H1 (cell line): ENCODE results near the gene MIOX. TPM values are rescaled to one million over a fixed set of nuclear protein-coding genes. Genes with fewer than 3 reads are reported as not detected.

Experiments used
- CTCF ChIA-PET: fragments of 300-600 bp; sonication (Branson Sonifier 250); formaldehyde crosslinking; loops from one replicate; lab custom pipeline; 2021; ENCODE audit not compliant: partially characterized antibody; lab: Charles Lee
- POLR2A ChIA-PET: fragments of 300-600 bp; sonication (Branson Sonifier 250); formaldehyde crosslinking; loops from one replicate; lab custom pipeline; 2021; ENCODE audit warnings: inconsistent platforms; ENCODE audit not compliant: partially characterized antibody; lab: Charles Lee
- DNase-seq, 2 experiments: peaks; one replicate each; pipeline versions ENCODE4 v3.0.0 to v3.0.0-alpha.2; 2010 to 2022; ENCODE audit warnings: low spot score in 2 of 2, low read depth in 1 of 2, mixed read lengths in 1 of 2
- FAIRE-seq: peaks from 2 replicates; lab custom pipeline; 2011; peaks lifted over from hg19 to GRCh38; lab: Jason Lieb, UNC
- H2AFZ ChIP-seq: 2 replicates; pipeline ENCODE4 v1.8.1; 2012; ENCODE audit warnings: low read length, inconsistent platforms
- H2AK5ac ChIP-seq: 2 replicates; pipeline ENCODE4 v1.6.1; 2013; ENCODE audit warnings: low read depth, low read length
- H2BK120ac ChIP-seq: replicated peaks from 2 replicates; pipeline ENCODE3; 2013; ENCODE audit warnings: low read depth, low read length, inconsistent platforms
- H2BK12ac ChIP-seq: 2 replicates; pipeline ENCODE4 v1.6.1; 2013; ENCODE audit warnings: low read depth, low read length
- H2BK15ac ChIP-seq: 2 replicates; pipeline ENCODE4 v1.6.1; 2013; ENCODE audit warnings: low read length
- H2BK20ac ChIP-seq: 2 replicates; pipeline ENCODE4 v1.6.1; 2013; ENCODE audit warnings: low read length
- H2BK5ac ChIP-seq: 2 replicates; pipeline ENCODE4 v1.6.1; 2013; ENCODE audit warnings: low read depth, low read length
- H3K14ac ChIP-seq: 2 replicates; pipeline ENCODE4 v1.6.1; 2013; ENCODE audit warnings: inconsistent platforms; ENCODE audit not compliant: insufficient read length
- H3K18ac ChIP-seq: 2 replicates; pipeline ENCODE4 v1.6.1; 2013; ENCODE audit warnings: low read length; ENCODE audit errors: extremely low read depth
- H3K23ac ChIP-seq: 2 replicates; pipeline ENCODE4 v1.6.1; 2013; ENCODE audit warnings: inconsistent platforms; ENCODE audit not compliant: insufficient read length
- H3K23me2 ChIP-seq: 2 replicates; pipeline ENCODE4 v1.6.1; 2013; ENCODE audit warnings: low read depth, low read length
- H3K27ac ChIP-seq: 2 replicates; pipeline ENCODE4 v1.6.1; 2011; ENCODE audit warnings: low read depth, low read length, inconsistent platforms
- H3K27me3 ChIP-seq, 4 experiments: replicated peaks in 1 of 4; 1 replicate in 1 of 4; 2 replicates in 3 of 4; pipeline versions ENCODE4 v1.6.1 to v1.8.1; 2011 to 2013; ENCODE audit warnings: low read length in 3 of 4, mild to moderate bottlenecking in 3 of 4, inconsistent platforms in 2 of 4, mixed read lengths in 2 of 4, moderate library complexity in 1 of 4; ENCODE audit not compliant: control insufficient read depth in 3 of 4, insufficient read depth in 3 of 4; ENCODE audit errors: extremely low read depth in 1 of 4
- H3K36me3 ChIP-seq, 4 experiments: 2 replicates each; pipeline versions ENCODE4 v1.6.1 to v1.8.1; 2011 to 2013; ENCODE audit warnings: mild to moderate bottlenecking in 4 of 4, low read length in 3 of 4, moderate library complexity in 2 of 4, control low read depth in 1 of 4, inconsistent platforms in 1 of 4; ENCODE audit not compliant: insufficient read depth in 4 of 4, control insufficient read depth in 2 of 4
- H3K4ac ChIP-seq: replicated peaks from 2 replicates; pipeline ENCODE3; 2013; ENCODE audit warnings: low read length, low read depth, mixed read lengths, inconsistent platforms; ENCODE audit not compliant: insufficient read length
- H3K4me1 ChIP-seq, 4 experiments: replicated peaks in 1 of 4; 1 replicate in 1 of 4; 2 replicates in 3 of 4; pipeline versions ENCODE4 v1.6.1 to v1.8.1; 2011 to 2013; ENCODE audit warnings: low read length in 3 of 4, inconsistent platforms in 2 of 4, mixed read lengths in 1 of 4; ENCODE audit not compliant: insufficient read depth in 4 of 4, control insufficient read depth in 3 of 4
- H3K4me2 ChIP-seq, 2 experiments: 2 replicates each; pipeline versions ENCODE4 v1.6.1 to v1.8.1; 2011 to 2013; ENCODE audit warnings: low read depth in 2 of 2, low read length in 2 of 2, control low read depth in 1 of 2, inconsistent platforms in 1 of 2, mild to moderate bottlenecking in 1 of 2; ENCODE audit not compliant: insufficient read depth in 1 of 2
- H3K4me3 ChIP-seq, 4 experiments: fragments of 200-600, 300-600 bp in 1 of 4; sonication (generic), shearing (Covaris generic), sonication (Bioruptor Twin) in 1 of 4; 2 replicates each; pipeline versions ENCODE4 v1.5.1 to v1.8.1; 2011 to 2016; ENCODE audit warnings: low read length in 4 of 4, low read depth in 3 of 4, control low read depth in 2 of 4, inconsistent platforms in 2 of 4, mild to moderate bottlenecking in 2 of 4, mixed read lengths in 1 of 4, moderate library complexity in 1 of 4; ENCODE audit not compliant: insufficient read depth in 2 of 4; ENCODE audit errors: extremely low read depth in 1 of 4
- H3K56ac ChIP-seq: replicated peaks from 2 replicates; pipeline ENCODE3; 2013; ENCODE audit warnings: low read depth, mild to moderate bottlenecking, mixed read lengths, low read length, inconsistent platforms; ENCODE audit not compliant: insufficient read length
- H3K79me1 ChIP-seq: 2 replicates; pipeline ENCODE4 v1.6.1; 2013; ENCODE audit warnings: low read depth, low read length, control low read depth
- H3K79me2 ChIP-seq, 2 experiments: 2 replicates each; pipeline versions ENCODE4 v1.6.1 to v1.8.1; 2012 to 2013; ENCODE audit warnings: low read length in 2 of 2, mild to moderate bottlenecking in 2 of 2, inconsistent platforms in 1 of 2; ENCODE audit not compliant: insufficient read depth in 2 of 2, control insufficient read depth in 1 of 2
- H3K9ac ChIP-seq, 4 experiments: replicated peaks in 1 of 4; 1 replicate in 1 of 4; 2 replicates in 3 of 4; pipeline versions ENCODE4 v1.6.1 to v1.8.1; 2011 to 2013; ENCODE audit warnings: low read depth in 3 of 4, low read length in 3 of 4, control low read depth in 2 of 4, mild to moderate bottlenecking in 2 of 4, moderate library complexity in 2 of 4, inconsistent platforms in 1 of 4; ENCODE audit errors: extremely low read depth in 1 of 4
- H3K9me3 ChIP-seq, 2 experiments: 2 replicates each; pipeline versions ENCODE4 v1.6.1 to v1.8.1; 2012 to 2013; ENCODE audit warnings: mild to moderate bottlenecking in 2 of 2, moderate library complexity in 2 of 2, control low read depth in 1 of 2, inconsistent platforms in 1 of 2, low read depth in 1 of 2, low read length in 1 of 2, mixed read lengths in 1 of 2; ENCODE audit not compliant: insufficient read depth in 2 of 2
- H4K20me1 ChIP-seq, 2 experiments: replicated peaks in 1 of 2; 2 replicates each; pipeline versions ENCODE3 to v1.8.1; 2011 to 2013; ENCODE audit warnings: inconsistent platforms in 2 of 2, low read length in 2 of 2, mild to moderate bottlenecking in 1 of 2; ENCODE audit not compliant: insufficient read depth in 2 of 2, control insufficient read depth in 1 of 2
- H4K5ac ChIP-seq: 2 replicates; pipeline ENCODE4 v1.6.1; 2013; ENCODE audit warnings: low read length, low read depth, mixed read lengths, inconsistent platforms; ENCODE audit not compliant: insufficient read length
- H4K8ac ChIP-seq: 2 replicates; pipeline ENCODE4 v1.8.0; 2013; ENCODE audit warnings: mild to moderate bottlenecking, moderate library complexity, low read length, inconsistent platforms; ENCODE audit not compliant: insufficient read depth; ENCODE audit errors: extremely low read depth
- H4K91ac ChIP-seq: replicated peaks from 2 replicates; pipeline ENCODE3; 2013; ENCODE audit warnings: low read length, mixed read lengths, inconsistent platforms; ENCODE audit not compliant: insufficient read length
- BACH1 ChIP-seq: IDR thresholded peaks from 2 replicates; pipeline ENCODE4 v1.6.1; 2012; ENCODE audit warnings: low read length, improper control_type of control experiment
- BRCA1 ChIP-seq: IDR thresholded peaks from 2 replicates; pipeline ENCODE4 v1.6.1; 2012; ENCODE audit warnings: low read depth, low read length, improper control_type of control experiment
- CEBPB ChIP-seq: IDR thresholded peaks from 2 replicates; pipeline ENCODE4 v1.6.1; 2012; ENCODE audit warnings: low read depth, low read length
- RAD21 ChIP-seq, 2 experiments: IDR thresholded peaks in 1 of 2; conservative IDR thresholded peaks in 1 of 2; 2 replicates each; pipeline ENCODE4 v1.6.1; 2011; ENCODE audit warnings: low read depth in 2 of 2, low read length in 2 of 2, improper control_type of control experiment in 1 of 2, inconsistent platforms in 1 of 2, mild to moderate bottlenecking in 1 of 2, moderate library complexity in 1 of 2
- SP2 ChIP-seq: IDR thresholded peaks from 2 replicates; pipeline ENCODE4 v1.6.1; 2012; ENCODE audit warnings: mild to moderate bottlenecking, low read length, inconsistent platforms
- WGBS, 2 experiments: shearing (Covaris generic) in 1 of 2; methylation state at CpG; one replicate each; pipeline versions ENCODE4 v1.1.6 to v1.1.7; 2013 to 2015; ENCODE audit warnings: low lambda C conversion rate in 2 of 2, mixed read lengths in 2 of 2, inconsistent platforms in 1 of 2, low coverage in 1 of 2, missing lambda C conversion rate in 1 of 2; ENCODE audit not compliant: insufficient replicate concordance in 2 of 2, insufficient coverage in 1 of 2, insufficient read length in 1 of 2; ENCODE audit errors: extremely low coverage in 1 of 2, missing lambda C conversion rate in 1 of 2; 5-methylcytosine and 5-hydroxymethylcytosine counted together
- polyA plus RNA-seq, 7 experiments: library from polyadenylated mRNA; depleted of rRNA in 3 of 7; stranded (reverse) in 5 of 7; unstranded in 2 of 7; fragments of >200 nt in 5 of 7; fragments of 200-250 nt in 2 of 7; gene quantifications; 1 replicate in 5 of 7; 2 replicates in 1 of 7; 4 replicates in 1 of 7; pipeline versions ENCODE4 v1.2.1 to v1.2.3, GENCODE V29; 2011 to 2013; ENCODE audit warnings: missing spikeins in 2 of 7, mixed read lengths in 2 of 7
- total RNA-seq: library from RNA; stranded (reverse); fragmentation: NEBNext Ultra II Directional; extraction: Animal tissue kit (Norgen Biotek cat#: 25700); gene quantifications from 2 replicates; pipeline ENCODE4 v1.2.1, GENCODE V29; 2021

Gene MIOX
- total and polyA plus RNA-seq, 2 of the 8 experiments (the other 6 are each of a cell fraction or from before 2014, with no cell fraction given) = 0.30 to 0.32 TPM

- 90% methylated on average over 8 of the region's 8 CpGs; no CpG with 5 or more reads in 1 of the 2 experiments for WGBS, 2 experiments
- ChIA-PET CTCF (interaction anchor here (0.9 kb wide), 1 partner anchor 47 kb away, joined by 3 read pairs; no protein-coding TSS in a partner anchor), POLR2A (interaction anchor here (0.8 to 1.3 kb wide), 3 partner anchors 9 to 12 kb away, joined by 3 to 8 read pairs (median 3); partner anchors contain the start of genes LMF2 and NCAPH2)
- peaks cover 8 to 14% of the 10 kb centered on the region in 2 experiments; a peak in 2 of 4 replicates for H3K79me2 ChIP-seq
- H3K4me3 ChIP-seq = no peak overlapping the region
- no peak overlapping the region for H2BK15ac ChIP-seq
- no peak overlapping the region for H4K5ac ChIP-seq
- H3K27me3 ChIP-seq = no peaks in the 10 kb centered on the region
- no peaks in the 10 kb centered on the region for H3K9me3 ChIP-seq
- TF ChIP-seq BACH1 = no peak
- no peak for TF ChIP-seq SP2
- no peak for TF ChIP-seq BRCA1
- no peak for TF ChIP-seq CEBPB
- TF ChIP-seq RAD21 (IDR thresholded peaks at IDR 0.05 in 1 of 2, conservative IDR thresholded peaks at IDR 0.05 in 1 of 2; ENCODE audit: low read depth in 2 of 2, low read length in 2 of 2) = no peak
- H2BK5ac ChIP-seq = no peak overlapping the region
- peaks cover 6 to 16% of the 10 kb centered on the region in 2 experiments for H4K20me1 ChIP-seq
- H3K14ac ChIP-seq = no peak overlapping the region
- H3K27ac ChIP-seq = no peak overlapping the region
- peaks cover 4 to 25% (median 19%) of the 10 kb centered on the region in 4 experiments; a peak in 7 of 8 replicates for H3K36me3 ChIP-seq
- H2AFZ ChIP-seq = no peak overlapping the region
- no peaks in the 10 kb centered on the region for H3K4me1 ChIP-seq
- H2BK20ac ChIP-seq = no peak overlapping the region
- H3K23ac ChIP-seq = no peak overlapping the region
- no peak overlapping the region for H3K9ac ChIP-seq
- no peak overlapping the region for H2BK120ac ChIP-seq
- FAIRE-seq = no peak
- no peak overlapping the region for H4K8ac ChIP-seq
- H3K23me2 ChIP-seq = no peaks in the 10 kb centered on the region
- H3K4me2 ChIP-seq = no peak overlapping the region
- H3K56ac ChIP-seq = no peak overlapping the region
- DNase-seq = no peak
- no peak overlapping the region for H3K18ac ChIP-seq
- peaks cover 8% of the 10 kb centered on the region; the same call in 1 of the 2 replicates for H3K79me1 ChIP-seq
- H2BK12ac ChIP-seq = no peak overlapping the region
- H2AK5ac ChIP-seq = no peak overlapping the region
- H4K91ac ChIP-seq = no peak overlapping the region
- H3K4ac ChIP-seq = no peak overlapping the region
Observed at GRCh38 chr22:50519151-50519550, 32.5 kb downstream of the MIOX start.
